Erythroblast (primary cell): ENCODE results near the gene ZBTB20.

ENCODE experiments used
- DNase-seq, 2 experiments: peaks; one replicate each; lab custom pipeline; 2025; lab: John Stamatoyannopoulos, UW
- GATA1 ChIP-seq: IDR thresholded peaks from 2 replicates; pipeline ENCODE4 v1.6.1; 2011; ENCODE audit warnings: low read depth, mild to moderate bottlenecking, control low read depth, low read length, moderate library complexity
- POLR2A ChIP-seq: IDR thresholded peaks from 2 replicates; pipeline ENCODE4 v1.6.1; 2011; ENCODE audit warnings: mild to moderate bottlenecking, low read length

Gene ZBTB20

GRCh38 chr3:114597871-114598270 is 549.2 kb downstream of the ZBTB20 start:
- no peak for DNase-seq
- no peak for TF ChIP-seq POLR2A
- no peak for TF ChIP-seq GATA1

- TF ChIP-seq POLR2A (no peak), GATA1 (no peak)
Observed at GRCh38 chr3:114597012-114597411, 550.1 kb downstream of the ZBTB20 start.

GRCh38 chr3:114596147-114596546 is 550.9 kb downstream of the ZBTB20 start:
- no peak for TF ChIP-seq POLR2A
- no peak for TF ChIP-seq GATA1
- no peak for DNase-seq

More at GRCh38 chr3:114597012-114597411, 550.1 kb downstream of the ZBTB20 start:
- DNase-seq: no peak

GRCh38 chr3:114595522-114596028 is 551.5 kb downstream of the ZBTB20 start:
- TF ChIP-seq POLR2A (no peak), GATA1 (no peak)
- DNase-seq: no peak

- no peak for TF ChIP-seq POLR2A
- no peak for TF ChIP-seq GATA1
- DNase-seq: no peak
Observed at GRCh38 chr3:114590309-114591047, 556.6 kb downstream of the ZBTB20 start.

- no peak for TF ChIP-seq POLR2A
- no peak for TF ChIP-seq GATA1
- no peak for DNase-seq
Observed at GRCh38 chr3:114587986-114588385, 559.1 kb downstream of the ZBTB20 start.

GRCh38 chr3:114586119-114586518 is 561.0 kb downstream of the ZBTB20 start:
- TF ChIP-seq GATA1 (no peak), POLR2A (no peak)

GRCh38 chr3:114585687-114586086 is 561.4 kb downstream of the ZBTB20 start:
- DNase-seq: no peak
- TF ChIP-seq GATA1 (no peak), POLR2A (no peak)

More at GRCh38 chr3:114586119-114586518, 561.0 kb downstream of the ZBTB20 start:
- no peak for DNase-seq

GRCh38 chr3:114584734-114585371 is 562.2 kb downstream of the ZBTB20 start:
- DNase-seq: no peak
- TF ChIP-seq POLR2A (no peak), GATA1 (no peak)

GRCh38 chr3:114582929-114583328 is 564.2 kb downstream of the ZBTB20 start:
- DNase-seq: no peak
- TF ChIP-seq GATA1 (no peak), POLR2A (no peak)

- DNase-seq: no peak
- TF ChIP-seq GATA1 (no peak), POLR2A (no peak)
Observed at GRCh38 chr3:114572364-114573062, 574.6 kb downstream of the ZBTB20 start.

GRCh38 chr3:114571363-114571762 is 575.7 kb downstream of the ZBTB20 start:
- TF ChIP-seq POLR2A (no peak), GATA1 (no peak)

GRCh38 chr3:114569186-114569585 is 577.9 kb downstream of the ZBTB20 start:
- no peak for DNase-seq
- no peak for TF ChIP-seq GATA1
- TF ChIP-seq POLR2A: no peak

More at GRCh38 chr3:114571363-114571762, 575.7 kb downstream of the ZBTB20 start:
- no peak for DNase-seq
